Measurements from ENCODE around the gene SNTA1. TPM values are rescaled to one million over a fixed set of nuclear protein-coding genes. Genes with fewer than 3 reads are reported as not detected.
"Not testable (repeated sequence)": the region's sequence is repeated elsewhere in the genome, so short reads cannot be mapped to it uniquely, and the experiment has no call there.

The SNTA1 gene
- total and polyA plus RNA-seq, 2 of the 13 experiments (the other 11 are each of a cell fraction or from before 2014, with no cell fraction given): 16.4 to 18.3 TPM

- TF ChIP-seq EP300 (IDR thresholded peaks at IDR 0.05; ENCODE audit: low read depth in 2 of 2, low read length in 2 of 2) (no peak; a peak in 1 of 4 replicates), EP300 (CRISPR knock-in tag; IDR thresholded peaks at IDR 0.05; ENCODE audit: borderline replicate concordance) (0 out of 2 replicates have a peak, but pooled peaks have one; percentile 35), ZNF782 (CRISPR knock-in tag; IDR thresholded peaks at IDR 0.05; ENCODE audit: borderline replicate concordance) (no peak), YEATS2 (CRISPR knock-in tag; IDR thresholded peaks at IDR 0.05; ENCODE audit: borderline replicate concordance) (no peak), ZNF441 (CRISPR knock-in tag; IDR thresholded peaks at IDR 0.05; ENCODE audit: borderline replicate concordance) (peak; percentile 61; the same call in 1 of the 2 replicates), MEF2D (CRISPR knock-in tag; IDR thresholded peaks at IDR 0.05) (peak; percentile 42; the same call in 1 of the 2 replicates)
These were observed 2.2 kb downstream of the SNTA1 start (continued) for GRCh38 chr20:33441142-33441955.

DNA sequence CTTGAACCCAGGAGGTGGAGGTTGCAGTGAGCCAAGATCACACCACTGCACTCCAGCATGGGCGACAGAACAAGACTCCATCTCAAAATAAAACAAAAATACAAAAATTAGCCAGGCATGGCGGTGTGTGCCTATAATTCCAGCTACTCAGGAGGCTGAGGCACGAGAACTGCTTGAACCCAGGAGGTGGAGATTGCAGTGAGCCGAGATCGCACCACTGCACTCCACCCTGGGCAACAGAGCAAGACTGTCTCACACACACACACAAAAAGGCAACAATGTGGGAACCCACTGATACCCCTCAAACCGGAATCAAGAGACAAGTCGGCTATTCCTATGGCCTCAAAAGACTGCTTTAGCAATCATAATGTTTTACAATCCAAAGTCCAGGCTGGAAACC lies 3.0 kb downstream of the SNTA1 start:
- H3K36me3 ChIP-seq (replicated peaks in 1 of 2; ENCODE audit: control insufficient read depth in 1 of 2, insufficient read depth in 2 of 2, low read length in 2 of 2); H3K27ac ChIP-seq (ENCODE audit: extremely low read length, insufficient read depth, low read length); H4K20me1 ChIP-seq (ENCODE audit: insufficient read depth, low read length); H3K79me2 ChIP-seq (ENCODE audit: insufficient read depth, low read length); DNase-seq (ENCODE audit: low spot score); H3K27me3 ChIP-seq (ENCODE audit: control insufficient read depth in 1 of 2, insufficient read depth in 2 of 2, low read length in 2 of 2); in situ Hi-C loops (cut with HindIII; ENCODE audit: extremely low pct_ligation_motif_present, low pct_unique_long_range_greater_than_20kb); H2AFZ ChIP-seq (ENCODE audit: low read length); BruUV-seq (replicated peaks); H3K4me3 ChIP-seq (replicated peaks in 1 of 3; ENCODE audit: insufficient read depth in 1 of 3, low read depth in 2 of 3, low read length in 3 of 3); ATAC-seq; CTCF ChIA-PET (ENCODE audit: low intra/inter-chr PET ratio, low total read pairs); FAIRE-seq; H3K9me3 ChIP-seq (ENCODE audit: low read length); H3K9ac ChIP-seq (ENCODE audit: insufficient read depth, low read depth, low read length); TF ChIP-seq FOXA1 (IDR thresholded peaks at IDR 0.05): not testable (repeated sequence)
- 46% methylated on average over 7 of the region's 7 CpGs for WGBS (ENCODE audit: low lambda C conversion rate)
- POLR2A ChIA-PET: interaction anchor here (1.3 kb wide), 1 partner anchor 50 kb away, joined by 6 read pairs; the partner anchor contains the start of gene CBFA2T2
- TF ChIP-seq ARID5B (CRISPR knock-in tag; IDR thresholded peaks at IDR 0.05) (0 out of 2 replicates have a peak, but pooled peaks have one; percentile 3), ZNF777 (CRISPR knock-in tag; IDR thresholded peaks at IDR 0.05) (0 out of 2 replicates have a peak, but pooled peaks have one; percentile 6), DR1 (CRISPR knock-in tag; IDR thresholded peaks at IDR 0.05) (0 out of 2 replicates have a peak, but pooled peaks have one; percentile 6), FOXA1 (CRISPR knock-in tag; IDR thresholded peaks at IDR 0.05) (0 out of 2 replicates have a peak, but pooled peaks have one; percentile 1)
- Histone ChIP-seq H3K4me1 (ENCODE audit: insufficient read depth, low read length) (peaks cover 44% of the 10 kb centered on the region), H3K4me2 (ENCODE audit: low read depth, low read length) (peak overlapping the region; percentile 48)
- intact Hi-C loops (cut with micrococcal nuclease; ENCODE audit: unreplicated experiment): loop anchor here (10.0 kb wide), 1 partner anchor 294 kb away; the partner anchor contains the start of gene ZNF341
